GM19467 (cell line): ENCODE measurements around the gene DLG1.

ENCODE experiments used
- ATAC-seq: cut with Tn5 transposase; IDR thresholded peaks from one replicate; pipeline ENCODE4 v1.9.1; 2021; ENCODE audit warnings: mild to moderate bottlenecking, moderate library complexity; ENCODE audit not compliant: unreplicated experiment

DLG1 gene

GRCh38 chr3:197253238-197253947 lies 45.0 kb downstream of the DLG1 start:
- no peak for ATAC-seq

DNA sequence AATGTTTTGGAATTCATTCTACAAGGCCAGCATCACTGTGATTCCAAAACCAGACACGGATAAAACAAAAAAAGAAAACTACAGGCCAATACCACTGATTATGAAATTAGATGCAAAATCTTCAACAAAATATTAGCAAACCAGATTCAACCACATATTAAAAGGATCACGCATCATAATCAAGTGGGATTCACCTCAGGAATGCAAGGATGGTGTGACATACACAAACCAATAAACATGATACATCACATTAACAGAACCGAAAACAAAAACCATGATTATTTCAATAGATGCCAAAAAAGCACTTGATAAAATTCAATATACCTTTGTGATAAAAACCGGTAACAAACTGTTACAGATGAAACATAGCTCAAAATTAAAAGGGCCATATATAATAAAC lies 48.9 kb downstream of the DLG1 start:
- no peak for ATAC-seq

- no peak for ATAC-seq
Observed at GRCh38 chr3:197248341-197248740, 50.1 kb downstream of the DLG1 start.

DNA sequence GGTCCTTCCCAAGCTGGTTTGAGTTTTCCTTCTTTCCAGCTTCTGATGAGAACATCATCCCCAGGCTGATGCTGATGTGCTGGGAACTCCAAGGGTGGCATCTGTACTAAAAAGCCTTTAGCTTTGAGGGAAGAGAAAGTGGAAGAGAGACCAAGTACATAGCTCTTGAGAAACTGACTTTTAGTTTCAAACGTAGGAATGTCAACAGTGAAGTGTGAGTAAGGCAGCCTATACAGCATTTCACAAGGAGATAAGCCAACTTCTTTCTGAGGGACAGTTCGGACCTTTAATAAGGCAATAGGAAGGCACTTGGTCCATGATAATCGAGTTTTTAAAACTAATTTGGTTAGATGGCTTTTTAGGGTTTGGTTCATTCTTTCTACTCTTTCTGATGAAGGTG lies 53.7 kb downstream of the DLG1 start:
- ATAC-seq, result no peak

- no peak for ATAC-seq
Observed at GRCh38 chr3:197242784-197243432, 55.5 kb downstream of the DLG1 start.

DNA sequence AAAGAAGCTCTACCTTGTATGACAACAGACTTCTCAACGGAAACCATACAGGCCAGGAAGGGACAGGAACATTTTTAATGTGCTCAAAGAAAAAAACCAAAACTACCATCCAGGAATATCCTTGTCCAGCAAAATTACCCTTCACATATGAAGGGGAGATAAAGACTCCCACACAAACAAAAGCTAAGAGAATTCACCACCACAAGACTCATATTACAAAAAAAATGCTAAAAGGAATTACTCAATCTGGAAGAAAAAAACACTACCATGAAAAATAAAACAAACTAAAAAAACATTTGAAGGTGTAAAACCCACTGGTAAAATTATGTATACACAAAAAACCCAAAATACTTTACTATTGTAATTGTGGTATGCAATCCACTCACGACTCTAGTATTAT lies 57.2 kb downstream of the DLG1 start:
- ATAC-seq, result no peak

DNA sequence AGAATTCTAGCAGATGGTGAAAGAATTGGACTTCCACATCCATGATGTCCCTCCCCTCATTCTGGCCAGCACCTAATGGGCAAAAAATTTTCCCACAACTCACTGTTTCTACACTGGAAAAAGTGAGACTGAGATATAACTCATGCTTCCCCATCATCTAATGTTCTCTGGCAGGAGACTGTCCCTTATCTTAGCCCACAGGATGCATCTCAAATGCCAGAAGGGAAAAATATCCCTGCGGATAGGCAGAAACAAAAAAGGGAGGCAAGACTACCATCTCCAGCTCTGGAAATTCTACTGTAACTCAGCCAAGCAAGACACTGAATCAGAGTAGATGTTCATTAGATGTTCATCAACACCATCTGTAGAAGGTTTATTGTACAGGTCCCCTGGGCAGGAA lies 58.6 kb downstream of the DLG1 start:
- no peak for ATAC-seq

GRCh38 chr3:197238842-197239241 lies 59.6 kb downstream of the DLG1 start:
- no peak for ATAC-seq

GRCh38 chr3:197237897-197238296 lies 60.5 kb downstream of the DLG1 start:
- no peak for ATAC-seq

DNA sequence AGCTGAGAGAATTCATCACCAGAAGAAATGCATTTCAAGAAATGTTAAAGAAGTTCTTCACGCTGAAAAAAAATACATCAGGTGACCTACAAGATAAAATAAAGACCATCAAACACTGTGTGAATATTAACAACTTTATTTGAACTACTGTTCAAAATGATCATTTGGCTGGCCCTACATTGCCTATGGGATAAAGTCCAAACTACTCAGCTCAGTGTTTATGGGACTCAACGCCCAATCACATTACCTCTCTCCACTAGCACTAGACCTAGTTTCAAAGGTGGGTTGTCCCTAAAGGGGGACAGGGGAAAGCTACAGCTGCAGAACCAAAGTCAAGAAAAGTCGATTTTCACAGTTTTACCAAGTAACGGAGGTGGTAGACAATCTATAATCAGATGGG lies 62.0 kb downstream of the DLG1 start:
- no peak for ATAC-seq

DNA sequence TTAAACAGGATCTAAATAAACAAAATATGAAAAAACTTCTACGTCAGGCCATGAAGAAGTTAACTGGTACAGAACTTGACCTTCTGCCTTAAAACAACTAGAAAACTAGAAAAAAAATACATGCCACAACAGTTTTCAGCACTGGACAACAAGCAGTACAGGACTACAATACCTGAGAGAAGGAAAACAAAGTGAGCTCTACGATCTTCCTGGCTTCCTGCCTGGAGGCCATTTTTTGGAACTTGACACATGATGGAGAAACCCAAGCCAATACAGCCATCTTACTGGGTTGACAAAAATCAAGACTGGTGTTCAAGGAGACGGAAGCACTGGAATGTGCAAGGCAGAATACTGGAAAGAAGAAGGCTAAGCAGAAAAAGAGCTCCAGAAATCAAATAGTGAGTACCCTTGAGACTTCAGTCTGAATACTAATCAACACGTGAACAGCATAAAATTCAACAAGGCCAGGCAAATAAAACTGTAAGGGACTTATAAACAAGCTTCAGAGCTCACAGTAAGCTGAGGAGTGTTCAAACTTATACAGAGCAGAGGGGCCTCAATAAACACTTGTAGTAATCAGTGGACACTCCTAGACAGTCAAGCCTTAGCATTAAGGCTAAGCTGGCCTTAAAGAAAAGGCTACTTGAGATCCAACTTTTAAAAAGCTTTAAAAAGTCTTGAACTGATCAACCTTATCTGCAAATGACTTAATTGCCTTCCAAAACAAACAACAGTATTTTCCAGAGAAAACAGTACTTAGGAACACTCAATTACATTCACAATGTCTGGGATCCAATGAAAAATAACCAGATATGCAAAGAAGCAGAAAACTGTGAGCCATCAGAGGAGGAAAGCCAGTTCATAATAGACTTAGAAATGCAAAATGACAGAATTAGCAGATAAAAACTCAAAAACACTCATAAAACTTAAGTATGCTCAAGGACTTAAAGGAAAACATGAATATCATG lies 63.2 kb downstream of the DLG1 start:
- no peak for ATAC-seq

DNA sequence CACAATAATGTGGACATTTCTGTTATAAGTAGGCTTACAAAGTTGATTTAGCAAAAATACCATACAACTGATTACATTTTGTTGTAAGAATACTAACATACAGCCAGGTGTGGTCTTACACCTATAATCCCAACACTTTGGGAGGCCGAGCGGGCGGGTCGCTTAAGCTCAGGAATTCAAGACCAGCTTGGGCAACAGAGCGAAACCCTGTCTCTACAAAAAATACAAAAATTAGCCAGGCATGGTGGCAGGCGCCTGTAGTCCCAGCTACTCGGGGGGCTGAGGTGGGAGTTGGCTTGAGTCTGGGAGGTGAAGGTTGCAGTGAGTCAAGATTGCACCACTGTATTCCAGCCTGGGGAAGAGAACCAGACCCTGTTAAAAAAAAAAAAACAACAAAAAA lies 67.1 kb downstream of the DLG1 start:
- ATAC-seq, result no peak

DNA sequence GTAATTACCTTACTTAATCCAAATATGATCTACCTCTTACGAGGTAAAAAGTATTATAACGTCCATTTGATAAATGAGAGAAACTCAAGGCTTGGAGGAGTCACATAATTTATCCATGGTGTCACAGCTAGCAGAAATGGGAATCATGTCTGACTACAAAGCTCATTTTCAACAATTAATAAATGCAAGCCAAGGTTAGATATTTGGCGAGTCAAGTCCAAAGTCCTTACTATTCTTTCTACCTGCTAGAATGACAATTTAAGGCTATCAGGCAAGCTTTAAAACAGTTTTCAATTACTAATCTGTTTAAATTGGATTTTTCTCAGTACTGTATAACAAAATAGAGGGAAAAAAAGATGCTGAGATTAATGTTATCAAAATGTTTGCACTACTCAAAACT lies 68.6 kb downstream of the DLG1 start:
- no peak for ATAC-seq

DNA sequence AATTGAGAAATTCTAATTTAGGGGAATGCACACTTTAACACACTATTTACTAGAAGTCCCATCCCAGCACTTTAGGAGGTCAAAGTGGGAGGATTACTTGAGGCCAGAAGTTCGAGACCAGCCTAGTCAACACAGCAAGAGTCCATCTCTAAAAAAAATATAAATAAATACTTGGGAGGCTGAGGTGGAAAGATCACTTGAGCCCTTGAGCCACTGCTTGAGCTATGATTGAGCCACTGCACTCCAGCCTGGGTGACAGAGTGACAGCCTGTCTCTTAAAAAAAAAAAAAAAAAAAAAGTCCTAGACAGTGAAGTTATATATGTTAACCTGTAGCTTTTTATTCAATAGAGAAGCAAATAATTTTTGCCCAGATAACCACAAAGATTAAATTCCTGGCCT lies 69.2 kb downstream of the DLG1 start:
- ATAC-seq, result no peak

GRCh38 chr3:197227780-197228574 lies 70.4 kb downstream of the DLG1 start:
- ATAC-seq, result no peak

- no peak for ATAC-seq
Observed at GRCh38 chr3:197226179-197226578, 72.2 kb downstream of the DLG1 start.

- ATAC-seq, result no peak
Observed at GRCh38 chr3:197225579-197225978, 72.8 kb downstream of the DLG1 start.

DNA sequence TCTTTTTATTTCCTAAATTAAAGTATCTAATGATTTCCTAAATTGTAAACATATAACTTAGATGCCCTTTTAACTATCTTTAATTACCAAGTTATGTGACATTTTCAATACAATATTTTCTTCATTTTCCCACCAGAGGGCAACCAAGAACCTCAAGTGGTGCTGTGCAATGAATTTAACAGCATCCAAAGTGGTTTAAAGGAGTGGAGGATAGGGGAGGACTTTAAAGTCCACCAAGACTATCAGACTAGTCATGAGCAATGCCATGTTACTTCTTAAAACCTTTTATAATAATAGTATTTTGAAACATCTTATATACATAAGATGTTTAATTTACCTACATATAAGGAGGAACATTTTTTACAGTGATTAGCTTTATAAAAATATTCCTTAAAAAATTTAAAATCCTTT lies 74.4 kb downstream of the DLG1 start:
- ATAC-seq, result no peak

DNA sequence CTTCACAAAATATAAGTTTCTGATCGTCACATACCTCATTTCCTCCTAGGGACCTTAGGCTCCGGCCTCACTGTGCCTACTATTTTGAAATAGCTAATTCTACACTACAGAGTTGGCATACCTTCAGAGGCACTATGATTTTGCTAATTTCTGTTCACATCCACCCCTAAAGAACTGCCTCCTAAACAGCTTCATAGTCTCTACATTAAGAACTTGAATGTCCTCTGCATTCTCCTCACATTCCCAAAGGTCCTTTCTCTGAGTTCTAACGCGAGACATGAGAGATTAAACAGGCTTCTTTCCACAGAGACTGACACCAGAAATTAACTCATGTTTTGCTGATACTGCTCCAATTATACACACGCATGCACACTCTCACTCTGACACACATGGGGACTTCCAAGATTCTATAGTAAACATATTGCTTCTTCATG lies 75.5 kb downstream of the DLG1 start:
- no peak for ATAC-seq

- ATAC-seq, result no peak
Observed at GRCh38 chr3:197219619-197220018, 78.8 kb downstream of the DLG1 start.

GRCh38 chr3:197218210-197218609 lies 80.2 kb downstream of the DLG1 start:
- no peak for ATAC-seq
